Right ventricle myocardium inferior (tissue), 1 donor: ENCODE results near the gene SARNP. TPM values are rescaled to one million over a fixed set of nuclear protein-coding genes. Genes with fewer than 3 reads are reported as not detected.

Source experiments
- ATAC-seq: fragments of 200-7000 bp; cut with Tn5 transposase; one replicate; pipeline ENCODE4 v1.9.1; 2020; ENCODE audit warnings: mild to moderate bottlenecking, moderate library complexity
- DNase-seq: peaks from one replicate; pipeline ENCODE4 v3.0.0; 2021; ENCODE audit errors: missing footprints
- intact Hi-C: fragments of 100-400 bp; cut with DNase I; formaldehyde crosslinking; loops from one replicate; pipeline ENCODE4 v1.11.0; 2022
- total RNA-seq: library from RNA; stranded (reverse); fragmentation: NEBNext Ultra II Directional; extraction: Animal tissue kit (Norgen Biotek cat#: 25700); gene quantifications from one replicate; pipeline ENCODE4 v1.2.1, GENCODE V29; 2021
- donor health status: DM: no; HTN: yes; CAD: no; lungs with severe emphysema.

Gene SARNP
- total RNA-seq, 1 donor from 2014 or later: 50.2 TPM

DNA sequence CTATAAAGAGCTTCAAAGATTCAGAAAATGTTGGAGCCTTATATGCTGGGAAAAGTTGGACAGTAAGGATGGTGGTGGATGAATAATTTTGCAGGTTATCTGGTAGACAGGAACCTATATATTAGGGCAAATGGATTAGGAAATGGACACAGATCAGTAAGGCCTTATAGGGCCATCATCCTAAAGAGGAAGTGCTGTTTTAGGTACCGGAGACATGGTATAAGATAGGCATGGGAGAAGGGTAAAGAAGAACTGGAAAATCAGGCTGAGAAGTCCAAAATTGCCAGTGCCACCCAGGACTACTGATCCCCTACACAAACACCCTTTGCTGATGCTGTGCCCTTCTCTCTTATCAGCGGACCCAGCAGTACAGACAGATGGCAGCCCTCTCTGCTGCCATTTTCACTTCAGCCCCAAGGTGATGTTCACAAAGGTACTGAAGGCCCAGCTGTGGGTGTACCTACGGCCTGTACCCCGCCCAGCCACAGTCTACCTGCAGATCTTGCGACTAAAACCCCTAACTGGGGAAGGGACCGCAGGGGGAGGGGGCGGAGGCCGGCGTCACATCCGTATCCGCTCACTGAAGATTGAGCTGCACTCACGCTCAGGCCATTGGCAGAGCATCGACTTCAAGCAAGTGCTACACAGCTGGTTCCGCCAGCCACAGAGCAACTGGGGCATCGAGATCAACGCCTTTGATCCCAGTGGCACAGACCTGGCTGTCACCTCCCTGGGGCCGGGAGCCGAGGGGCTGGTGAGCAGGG, 69.1 kb downstream of the SARNP start:
- ATAC-seq (no peak), DNase-seq (no peak)
- intact Hi-C loops: no loop called here

DNA sequence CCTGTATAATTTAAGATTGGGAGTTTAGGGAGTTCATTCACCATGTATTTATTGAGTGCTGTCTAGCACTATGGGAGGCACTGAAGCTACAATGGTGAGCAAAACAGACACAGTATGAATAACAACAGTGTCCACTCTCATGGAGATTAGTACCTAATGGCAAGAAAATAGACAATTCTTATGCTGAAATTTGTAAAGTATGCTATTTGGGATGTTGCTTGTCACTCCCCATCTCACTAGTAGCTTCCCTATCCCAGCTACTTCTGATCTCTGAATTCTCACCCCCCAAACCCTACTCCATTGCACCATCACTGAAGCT, 70.7 kb downstream of the SARNP start:
- intact Hi-C loops: no loop called here
- ATAC-seq (no peak), DNase-seq (no peak)

DNA sequence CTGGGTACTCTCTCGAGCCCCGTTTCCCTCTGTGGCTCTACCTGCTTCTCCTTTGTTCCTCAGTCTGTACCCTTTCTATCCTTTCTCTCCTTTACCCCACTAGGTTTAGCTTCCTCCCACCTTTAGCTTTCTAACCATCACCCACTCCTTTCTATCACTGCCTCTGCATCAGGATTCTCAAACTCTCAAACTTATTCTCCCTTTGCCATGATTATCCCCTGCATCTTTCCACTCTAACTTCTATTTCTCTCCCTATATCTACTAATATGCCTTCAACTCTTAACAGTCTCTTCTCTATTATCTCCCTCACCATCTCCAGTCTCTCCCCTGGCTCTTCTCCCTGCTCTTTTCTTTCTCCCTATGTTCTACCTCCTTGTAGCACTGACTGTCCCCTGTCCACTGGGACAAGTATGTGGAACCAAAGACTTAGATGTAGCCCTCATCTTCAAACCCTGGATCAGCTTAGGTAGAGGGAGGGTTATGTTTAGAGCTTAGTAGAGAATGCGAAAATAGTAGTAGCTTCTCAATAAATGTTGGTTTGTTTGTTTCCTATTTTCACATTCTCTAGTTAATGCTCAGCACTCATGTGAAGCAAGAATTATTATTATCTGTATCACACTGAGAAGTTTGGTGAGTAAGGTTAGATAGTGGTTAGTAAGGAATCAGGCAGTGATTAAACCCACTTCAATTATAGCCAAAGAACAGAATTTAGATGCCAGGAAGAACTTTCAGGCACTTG, 71.2 kb downstream of the SARNP start:
- ATAC-seq: no peak
- DNase-seq: no peak
- intact Hi-C loops: no loop called here

DNA sequence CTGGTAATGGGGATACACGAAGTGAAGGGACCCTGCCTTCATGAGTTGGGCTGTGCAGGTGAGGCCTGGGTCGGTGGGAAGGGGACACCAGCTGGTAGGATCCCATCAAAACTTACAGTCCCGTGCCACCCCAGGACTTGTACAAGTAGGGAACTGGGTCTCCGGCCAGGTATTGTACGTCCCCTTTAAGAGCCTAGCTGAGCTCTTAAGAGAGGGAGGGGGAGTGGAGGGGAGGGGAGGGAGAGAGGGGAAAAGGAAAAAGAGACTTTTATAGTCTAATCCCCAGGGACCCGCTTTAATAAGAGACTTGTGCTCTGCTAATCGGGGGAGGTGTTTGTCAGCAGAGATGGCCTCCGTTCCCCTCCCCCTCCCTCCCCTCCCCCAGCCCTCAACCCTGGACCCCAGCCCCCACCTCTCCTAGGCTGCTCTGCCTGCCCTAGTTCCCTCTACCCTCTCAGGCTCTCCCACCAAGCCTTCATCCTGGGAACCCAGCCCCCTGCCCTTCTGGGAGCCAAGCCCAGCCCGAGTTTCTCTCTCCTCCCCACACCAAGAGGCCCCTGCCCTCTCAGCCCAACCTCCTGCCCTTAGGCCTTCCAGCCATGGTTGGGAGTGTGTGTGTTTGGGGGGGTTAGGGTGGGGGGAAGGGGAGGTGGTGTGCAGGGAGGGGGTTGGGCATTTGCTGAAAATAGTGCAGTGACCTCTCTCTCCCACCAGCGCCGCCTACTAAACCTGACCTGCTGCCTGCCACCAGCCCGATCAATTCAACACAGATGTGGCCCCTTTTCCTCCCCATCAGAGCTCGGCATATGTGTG, 72.0 kb downstream of the SARNP start:
- DNase-seq (no peak), ATAC-seq (peak; percentile 40)
- intact Hi-C loops: no loop called here

DNA sequence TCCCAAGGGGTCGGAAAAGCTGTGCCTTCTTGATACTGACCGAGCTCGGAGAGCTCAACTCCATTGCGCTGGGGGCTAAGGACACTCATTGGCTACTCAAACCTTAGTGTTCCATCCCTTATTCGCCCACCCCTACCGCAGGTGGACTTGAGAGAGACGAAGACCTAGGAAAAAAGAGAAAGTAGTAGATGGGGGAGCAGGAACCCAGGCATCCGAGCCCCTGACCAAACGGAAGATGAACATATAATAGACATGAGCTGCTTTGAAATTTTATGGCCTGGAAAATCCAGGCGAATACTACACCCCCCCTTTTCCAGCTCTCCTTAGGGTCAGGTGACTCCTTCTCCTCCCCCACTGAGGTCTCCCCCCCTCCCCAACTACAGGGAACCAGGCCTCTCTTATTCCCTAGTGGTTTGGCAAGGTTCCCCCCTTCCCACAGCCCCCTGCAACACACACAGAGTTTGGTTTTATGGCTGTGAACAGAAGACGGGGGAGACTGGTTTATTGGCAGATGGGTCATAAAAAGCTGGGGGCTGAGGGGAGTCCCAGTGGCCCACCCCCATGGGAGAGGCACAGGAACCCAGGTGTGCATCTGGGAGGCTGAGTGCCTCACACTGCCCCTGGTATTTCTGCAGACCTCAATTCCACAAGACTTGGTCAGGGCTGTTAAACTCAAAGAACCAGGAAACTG, 73.0 kb downstream of the SARNP start:
- intact Hi-C loops: loop anchor here (5.0 kb wide), 1 partner anchor 373 kb away; the partner anchor contains the start of genes RPL41 and ZC3H10
- DNase-seq: no peak
- ATAC-seq: no peak

DNA sequence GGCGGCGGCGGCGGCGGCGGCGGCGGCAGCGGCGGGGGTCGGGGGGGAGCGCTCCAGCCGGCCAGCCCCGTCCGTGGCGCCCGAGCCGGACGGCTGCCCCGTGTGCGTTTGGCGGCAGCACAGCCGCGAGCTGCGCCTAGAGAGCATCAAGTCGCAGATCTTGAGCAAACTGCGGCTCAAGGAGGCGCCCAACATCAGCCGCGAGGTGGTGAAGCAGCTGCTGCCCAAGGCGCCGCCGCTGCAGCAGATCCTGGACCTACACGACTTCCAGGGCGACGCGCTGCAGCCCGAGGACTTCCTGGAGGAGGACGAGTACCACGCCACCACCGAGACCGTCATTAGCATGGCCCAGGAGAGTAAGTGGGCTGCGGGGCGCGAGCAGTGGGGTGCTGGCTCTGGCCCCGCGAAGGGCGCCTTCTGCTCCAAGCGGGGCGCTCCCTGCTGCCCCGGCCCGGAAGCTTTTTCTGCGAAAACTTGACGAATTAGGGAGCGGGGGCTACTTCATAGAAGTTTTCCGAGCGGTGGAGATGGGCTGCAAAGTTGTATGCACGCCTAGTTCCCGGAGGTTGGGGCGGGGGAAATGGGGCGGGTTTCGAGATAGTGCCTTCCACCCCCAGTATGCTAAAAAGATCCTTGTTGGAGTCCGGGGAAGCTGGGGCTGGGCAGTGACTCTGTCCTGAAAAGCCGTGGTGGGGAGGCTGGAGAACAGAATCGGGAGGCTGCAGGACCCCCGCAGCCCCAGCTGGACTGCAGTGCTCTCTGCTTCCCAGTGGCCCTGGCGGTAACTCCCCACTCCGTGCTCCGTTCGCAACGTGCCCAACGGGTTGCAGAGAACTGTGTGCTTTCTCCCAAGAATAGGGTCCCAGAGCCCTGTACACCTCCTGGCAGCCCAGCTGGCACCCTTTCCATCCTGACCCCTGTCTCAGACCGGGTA, 73.9 kb downstream of the SARNP start:
- peak; percentile 80 for DNase-seq
- intact Hi-C loops: loop anchor here (5.0 kb wide), 1 partner anchor 374 kb away; the partner anchor contains the start of genes RPL41 and ZC3H10
- peak; percentile 14 for ATAC-seq

DNA sequence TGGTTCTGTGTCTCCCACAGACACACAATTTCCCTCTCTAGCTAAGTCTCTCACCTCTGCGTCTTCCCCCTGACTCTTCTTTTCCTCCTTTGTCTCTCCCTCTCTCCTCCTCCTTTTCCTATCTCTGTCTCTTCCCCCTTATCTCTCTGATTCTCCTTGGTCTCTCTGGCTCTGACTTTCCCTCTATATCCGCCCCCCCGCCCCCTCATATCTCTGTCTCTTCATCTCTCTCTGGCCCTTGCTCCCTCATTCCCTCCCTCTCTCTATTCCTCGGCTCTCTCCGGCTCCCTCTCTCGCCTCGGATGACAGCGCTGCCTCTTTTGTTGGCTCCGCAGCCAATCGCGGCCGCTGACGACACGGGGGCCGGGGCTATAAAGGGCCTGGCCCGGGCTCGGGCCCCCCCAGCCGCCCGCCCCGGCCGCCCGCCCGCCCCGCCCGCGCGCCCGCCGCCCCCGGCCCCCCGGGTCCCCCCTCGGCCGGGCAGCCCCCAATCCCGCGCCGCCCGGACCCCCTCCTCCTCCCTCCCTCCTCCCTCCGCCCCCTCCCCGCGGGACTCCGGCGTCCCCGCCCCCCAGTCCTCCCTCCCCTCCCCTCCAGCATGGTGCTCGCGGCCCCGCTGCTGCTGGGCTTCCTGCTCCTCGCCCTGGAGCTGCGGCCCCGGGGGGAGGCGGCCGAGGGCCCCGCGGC, 74.7 kb downstream of the SARNP start, which contains the start of gene GDF11:
Gene GDF11 (plus strand): TSS at position 404 of the 687 bp plus-strand sequence. CDS start 195 bp downstream, at position 599.
- intact Hi-C loops: loop anchor here (5.0 kb wide), 1 partner anchor 374 kb away; the partner anchor contains the start of genes RPL41 and ZC3H10
- ATAC-seq: peak; percentile 64

DNA sequence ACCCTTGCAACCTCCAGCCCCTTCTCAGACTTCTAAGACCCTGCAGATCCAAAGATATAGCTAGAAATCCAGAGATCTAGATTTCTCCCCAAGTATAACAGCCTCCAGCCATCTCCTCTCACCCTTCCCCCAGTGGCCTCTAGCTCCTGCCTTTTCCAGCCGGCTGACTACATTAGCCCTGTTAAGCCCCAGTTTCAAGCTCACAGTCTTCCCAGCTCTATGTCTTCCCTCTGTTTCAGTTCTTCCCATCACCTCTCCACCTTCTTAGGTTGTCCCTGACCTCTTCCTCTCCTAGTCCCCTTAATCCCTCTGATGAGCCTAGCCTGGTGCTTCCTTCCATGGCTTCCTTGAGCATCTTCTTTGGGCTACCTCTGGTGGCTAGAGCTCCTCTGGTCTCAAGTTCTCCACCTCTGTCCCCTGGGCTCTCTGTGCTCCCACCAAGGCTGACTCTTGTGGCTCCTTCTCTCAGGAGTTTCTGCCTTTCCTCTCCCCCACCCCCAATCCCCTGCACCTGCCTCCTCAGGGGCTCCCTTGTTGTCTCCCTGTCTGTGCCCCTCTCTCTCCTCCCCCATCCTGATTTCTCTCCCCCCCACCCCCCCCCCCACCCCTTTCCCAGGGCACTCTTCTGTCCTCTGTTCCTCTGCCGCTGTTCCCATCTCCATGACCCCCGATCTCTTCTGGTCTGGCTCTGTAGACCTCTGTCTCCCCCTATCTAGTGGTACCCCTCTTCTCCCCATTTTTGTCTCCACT, 75.4 kb downstream of the SARNP start:
- intact Hi-C loops: loop anchor here (5.0 kb wide), 1 partner anchor 375 kb away; the partner anchor contains the start of genes RPL41 and ZC3H10
- no peak for DNase-seq
- ATAC-seq: no peak

More for the DNA sequence above, 74.7 kb downstream of the SARNP start, which contains the start of gene GDF11:
- DNase-seq: peak; percentile 89

DNA sequence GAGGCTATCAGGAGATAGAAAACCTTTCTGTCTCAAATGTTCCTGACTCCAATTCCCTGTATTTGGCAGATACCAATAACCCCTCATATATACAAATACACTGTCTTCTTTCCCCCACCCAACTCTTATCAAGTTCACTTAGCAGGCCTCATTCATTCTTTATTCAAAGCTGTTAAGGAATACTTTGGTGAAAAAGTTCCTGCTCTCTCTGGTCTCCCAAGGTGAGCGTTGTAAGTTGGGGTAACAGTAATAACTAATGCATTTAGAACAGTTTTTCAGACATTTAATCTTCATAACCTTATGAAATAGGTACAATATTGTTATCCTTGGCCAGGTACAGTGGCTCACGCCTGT, 78.5 kb downstream of the SARNP start:
- ATAC-seq: no peak
- no peak for DNase-seq
- intact Hi-C loops: loop anchor here (2.0 to 5.0 kb wide), 3 partner anchors 57 to 450 kb away; partner anchors contain the start of gene SMARCC2

DNA sequence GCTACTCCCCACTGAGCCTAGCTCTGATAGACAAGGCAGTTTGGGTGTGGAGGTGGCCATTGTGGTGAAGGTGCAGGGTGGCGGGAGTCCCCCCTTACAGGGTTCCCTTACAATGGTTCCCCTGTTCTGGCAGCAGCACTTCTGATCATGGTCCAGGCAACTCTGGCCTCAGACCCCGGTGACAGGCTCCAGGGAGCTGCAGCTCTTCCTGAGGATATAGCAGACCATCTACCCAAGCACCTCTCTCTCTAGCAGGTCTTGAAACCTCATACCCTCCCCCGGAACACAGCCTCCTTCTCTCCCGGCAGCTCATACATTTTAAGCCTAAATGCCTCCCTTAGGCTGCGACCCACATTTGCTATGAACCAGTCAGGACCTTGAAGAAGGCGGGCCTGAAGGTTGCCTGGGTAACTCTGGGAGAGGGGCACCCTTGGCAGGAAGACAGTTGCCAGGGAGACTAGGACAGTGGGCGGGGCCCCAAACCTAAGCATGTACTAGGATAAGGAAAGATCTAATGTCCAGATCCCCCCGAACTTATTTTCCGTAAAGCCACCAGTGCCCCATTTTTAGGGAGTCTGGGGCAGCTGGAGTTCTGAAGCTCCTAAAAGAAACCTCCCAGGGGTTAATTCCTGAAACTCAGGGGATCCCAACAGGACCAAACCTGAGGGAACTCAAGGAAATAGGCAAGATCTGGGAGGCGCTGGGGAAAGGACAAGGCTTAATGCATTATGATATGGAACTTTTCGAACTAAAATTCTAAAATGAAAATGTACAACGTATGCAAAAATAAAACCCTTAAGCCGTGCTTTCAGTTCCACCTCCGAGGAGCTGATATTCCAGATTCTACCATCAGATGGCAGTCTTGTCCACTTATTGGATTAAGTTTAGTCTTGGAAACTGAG, 79.2 kb downstream of the SARNP start:
- DNase-seq (peak; percentile 90), ATAC-seq (peak; percentile 82)
- intact Hi-C loops: loop anchor here (2.0 to 5.0 kb wide), 3 partner anchors 56 to 450 kb away; partner anchors contain the start of gene SMARCC2

DNA sequence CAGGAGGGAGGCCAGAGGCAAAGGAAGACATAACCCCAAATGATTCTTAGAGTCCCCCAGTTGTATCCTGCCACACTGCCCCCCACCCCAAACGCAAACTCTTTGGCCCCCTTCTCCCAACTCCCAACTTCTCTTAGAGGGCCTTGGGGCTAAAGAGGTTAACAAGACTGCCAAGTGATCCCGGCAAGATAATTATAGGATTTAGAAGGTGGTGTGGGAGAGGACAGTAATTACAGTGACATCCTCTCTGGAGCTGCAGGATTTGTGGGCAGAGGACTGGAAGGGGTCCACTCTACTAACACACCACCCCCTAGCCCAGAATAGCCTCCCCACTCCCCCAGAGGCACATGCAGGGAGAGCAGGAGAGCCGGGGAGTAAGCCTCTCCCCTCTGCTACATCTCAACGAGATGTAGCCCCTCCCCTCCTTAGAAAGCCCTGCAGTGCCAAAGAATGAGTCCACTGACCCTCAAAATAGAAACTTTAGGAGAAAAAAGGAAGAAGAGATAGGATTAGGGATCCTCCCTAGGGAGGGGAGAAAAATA, 79.9 kb downstream of the SARNP start:
- ATAC-seq (peak; percentile 3), DNase-seq (no peak)
- intact Hi-C loops: loop anchor here (2.0 to 5.0 kb wide), 4 partner anchors 55 to 451 kb away; partner anchors contain the start of gene SMARCC2

DNA sequence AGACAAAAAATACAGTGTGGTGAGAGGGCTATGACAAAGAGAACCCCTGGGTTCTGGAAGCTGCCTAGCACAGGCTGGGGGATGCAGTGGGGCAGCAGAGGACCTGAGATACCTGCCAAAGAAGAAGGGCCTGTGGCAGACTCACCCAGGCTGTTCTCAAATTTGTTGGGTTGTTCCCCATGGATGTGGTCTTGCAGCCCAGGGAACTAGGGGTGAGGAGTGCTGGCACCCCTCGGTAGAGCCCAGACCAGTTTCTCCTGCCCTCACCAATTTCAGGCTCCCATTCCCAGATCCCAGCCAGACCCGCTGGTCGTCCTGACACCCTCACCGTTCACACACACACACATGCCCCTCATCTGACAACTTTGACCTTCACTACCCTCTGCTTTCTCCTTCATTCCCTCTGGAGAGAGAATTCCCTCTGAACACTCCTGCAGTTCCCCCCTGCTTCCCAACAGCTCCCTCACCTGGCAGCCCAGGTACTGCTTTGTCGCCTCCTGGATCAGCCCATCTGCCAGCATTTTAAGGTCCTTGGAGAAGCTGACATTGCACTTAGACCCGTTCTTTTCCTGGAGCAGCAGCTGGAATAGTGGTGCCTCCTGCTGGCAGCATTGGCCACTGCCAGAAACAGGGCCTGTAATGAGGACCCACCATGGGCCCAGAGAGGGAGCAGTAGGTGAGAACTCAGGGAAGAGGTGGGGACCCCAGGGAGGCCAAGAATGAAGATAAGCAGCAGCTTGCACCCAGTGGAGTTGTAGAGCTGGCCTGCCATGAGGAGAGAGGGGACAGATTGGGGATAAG, 80.5 kb downstream of the SARNP start:
- ATAC-seq (peak; percentile 52), DNase-seq (peak; percentile 82)
- intact Hi-C loops: loop anchor here (2.0 to 5.0 kb wide), 3 partner anchors 55 to 75 kb away; a partner anchor contains a TSS

DNA sequence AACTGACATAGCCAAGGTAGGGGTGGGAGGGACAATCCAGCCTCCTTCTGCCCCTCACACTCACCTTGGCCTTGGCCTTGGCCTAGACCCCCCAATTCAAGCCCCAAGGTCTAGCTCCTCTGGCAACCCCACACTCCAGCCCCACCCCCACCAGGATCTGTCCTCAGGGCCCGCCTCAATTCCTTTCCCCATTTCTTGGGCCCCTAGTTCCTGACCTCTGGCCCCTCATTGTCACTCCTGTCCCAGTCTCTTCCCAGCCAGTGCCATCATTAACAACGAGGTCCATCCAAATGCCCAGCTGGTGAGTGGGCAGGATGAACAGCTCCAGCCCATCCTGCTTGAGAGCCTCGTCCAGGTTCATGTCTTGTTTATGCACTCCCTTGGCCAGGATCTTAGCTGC, 81.4 kb downstream of the SARNP start:
- DNase-seq (no peak), ATAC-seq (no peak)
- intact Hi-C loops: loop anchor here (2.0 to 5.0 kb wide), 3 partner anchors 54 to 74 kb away; a partner anchor contains a TSS

DNA sequence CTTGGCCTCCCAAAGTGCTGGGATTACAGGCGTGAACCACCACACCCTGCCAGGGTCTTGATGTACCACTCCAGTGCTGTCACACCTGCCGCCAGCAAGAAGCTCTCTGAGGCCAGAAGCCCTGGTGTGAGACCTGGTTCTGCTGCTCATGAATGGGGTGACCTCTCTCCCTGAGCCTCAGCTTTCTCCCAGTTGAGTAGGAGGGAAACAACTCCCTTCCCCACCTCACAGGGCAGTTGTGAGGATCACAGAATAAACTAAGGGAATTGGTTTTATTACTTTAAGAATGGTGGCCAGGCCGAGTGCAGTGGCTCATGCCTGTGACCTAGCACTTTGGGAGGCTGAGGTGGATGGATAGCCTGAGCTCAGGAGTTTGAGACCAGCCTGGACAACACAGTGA, 82.9 kb downstream of the SARNP start:
- ATAC-seq (no peak), DNase-seq (no peak)
- intact Hi-C loops: no loop called here
